GM20431 (cell line): ENCODE measurements around the gene ERN1.
"Not testable (repeated sequence)": the region's sequence is repeated elsewhere in the genome, so short reads cannot be mapped to it uniquely, and the experiment has no call there.

Experiments
- in situ Hi-C: fragments of 300-500 bp; cut with MseI, MboI; formaldehyde crosslinking; loops from one replicate; pipeline ENCODE4 v1.15.0; 2020; ENCODE audit warnings: low sequenced_read_pairs; ENCODE audit not compliant: unreplicated experiment

The ERN1 gene

GRCh38 chr17:64042700-64043485, 87.1 kb downstream of the ERN1 start:
- in situ Hi-C loops, result no loop called here

GRCh38 chr17:64041912-64042311, 88.0 kb downstream of the ERN1 start:
- in situ Hi-C loops, result no loop called here

- in situ Hi-C loops, result no loop called here
These were observed 89.7 kb downstream of the ERN1 start for GRCh38 chr17:64040206-64040605.

GRCh38 chr17:64039106-64039400, 90.9 kb downstream of the ERN1 start:
- in situ Hi-C loops, result loop anchor here (10.0 kb wide), 2 partner anchors 96 to 246 kb away; partner anchors contain the start of gene ERN1

GRCh38 chr17:64038331-64039105, 91.4 kb downstream of the ERN1 start:
- in situ Hi-C loops, result loop anchor here (10.0 kb wide), 2 partner anchors 96 to 246 kb away; partner anchors contain the start of gene ERN1

- in situ Hi-C loops, result loop anchor here (10.0 kb wide), 2 partner anchors 97 to 247 kb away; partner anchors contain the start of gene ERN1
These were observed 92.1 kb downstream of the ERN1 start for GRCh38 chr17:64037802-64038201.

- in situ Hi-C loops, result loop anchor here (10.0 kb wide), 2 partner anchors 98 to 248 kb away; partner anchors contain the start of gene ERN1
These were observed 92.8 kb downstream of the ERN1 start for GRCh38 chr17:64037180-64037579.

GRCh38 chr17:64036198-64036922, 93.6 kb downstream of the ERN1 start:
- in situ Hi-C loops, result loop anchor here (10.0 kb wide), 2 partner anchors 98 to 248 kb away; partner anchors contain the start of gene ERN1

GRCh38 chr17:64032081-64032480, 97.9 kb downstream of the ERN1 start:
- in situ Hi-C loops, result loop anchor here (10.0 kb wide), 2 partner anchors 103 to 253 kb away; partner anchors contain the start of gene ERN1

GRCh38 chr17:64028874-64029464, 101.0 kb downstream of the ERN1 start:
- in situ Hi-C loops, result no loop called here

GRCh38 chr17:64025732-64026294, 104.1 kb downstream of the ERN1 start:
- in situ Hi-C loops, result no loop called here

GRCh38 chr17:64024781-64025731, 104.9 kb downstream of the ERN1 start:
- in situ Hi-C loops, result no loop called here

GRCh38 chr17:64024215-64024654, 105.7 kb downstream of the ERN1 start:
- in situ Hi-C loops, result no loop called here

GRCh38 chr17:64022611-64023063, 107.3 kb downstream of the ERN1 start:
- in situ Hi-C loops, result no loop called here

- in situ Hi-C loops, result no loop called here
These were observed 109.7 kb downstream of the ERN1 start, which contains the start of gene ICAM2 for GRCh38 chr17:64020056-64020766. Gene ICAM2 (minus strand): TSS chr17:64020633. CDS start chr17:64006691, 13,942 bp downstream.

- in situ Hi-C loops, result not testable (repeated sequence)
These were observed 110.4 kb downstream of the ERN1 start for GRCh38 chr17:64019551-64019961.

GRCh38 chr17:64017381-64017980, 112.5 kb downstream of the ERN1 start:
- in situ Hi-C loops, result no loop called here
